GM12878 (cell line): Measurements from ENCODE around the gene LRRC57. TPM values are rescaled to one million over a fixed set of nuclear protein-coding genes. Genes with fewer than 3 reads are reported as not detected.

Experiments used
- ATF7 ChIP-seq: fragments of 450-650 bp; IDR thresholded peaks from 2 replicates; pipeline ENCODE4 v1.6.1; 2016; ENCODE audit warnings: low read depth, mild to moderate bottlenecking
- BACH1 ChIP-seq: fragments of 450-650 bp; IDR thresholded peaks from 2 replicates; pipeline ENCODE4 v1.6.1; 2017; ENCODE audit warnings: mild to moderate bottlenecking, borderline replicate concordance
- CBFB ChIP-seq: IDR thresholded peaks from 2 replicates; pipeline ENCODE4 v1.6.1; 2016; ENCODE audit warnings: antibody characterized with exemption, low read depth
- CUX1 ChIP-seq: IDR thresholded peaks from 2 replicates; pipeline ENCODE4 v1.6.1; 2012; ENCODE audit warnings: improper control_type of control experiment, low read depth, low read length; ENCODE audit not compliant: insufficient replicate concordance
- E4F1 ChIP-seq: fragments of 450-650 bp; IDR thresholded peaks from 2 replicates; pipeline ENCODE4 v1.6.1; 2018; ENCODE audit warnings: borderline replicate concordance, mild to moderate bottlenecking; ENCODE audit not compliant: partially characterized antibody
- EP300 ChIP-seq, 2 experiments: fragments of 150-350 bp in 1 of 2; IDR thresholded peaks; 2 replicates each; pipeline ENCODE4 v1.6.1; 2011 to 2012; ENCODE audit warnings: low read depth in 2 of 2, low read length in 2 of 2, borderline replicate concordance in 1 of 2, improper control_type of control experiment in 1 of 2, inconsistent platforms in 1 of 2; ENCODE audit not compliant: control insufficient read depth in 1 of 2
- EZH2 ChIP-seq: IDR thresholded peaks from 2 replicates; pipeline ENCODE4 v1.6.1; 2012; ENCODE audit warnings: low read depth, mild to moderate bottlenecking, control low read depth, inconsistent platforms, low read length, borderline replicate concordance; ENCODE audit not compliant: control insufficient read depth
- FOXK2 ChIP-seq: fragments of 450-650 bp; IDR thresholded peaks from 2 replicates; pipeline ENCODE4 v1.6.1; 2017; ENCODE audit warnings: mild to moderate bottlenecking, moderate library complexity
- IKZF1 ChIP-seq: fragments of 450-650 bp; conservative IDR thresholded peaks from 2 replicates; pipeline ENCODE4 v1.6.1; 2017; ENCODE audit warnings: antibody characterized with exemption, mild to moderate bottlenecking
- IRF3 ChIP-seq: fragments of 450-650 bp; IDR thresholded peaks from 2 replicates; pipeline ENCODE4 v1.6.1; 2014; ENCODE audit warnings: mild to moderate bottlenecking
- JUNB ChIP-seq: IDR thresholded peaks from 2 replicates; pipeline ENCODE4 v1.6.1; 2016; ENCODE audit warnings: antibody characterized with exemption, mild to moderate bottlenecking
- JUND ChIP-seq: IDR thresholded peaks from 2 replicates; pipeline ENCODE4 v1.6.1; 2012; ENCODE audit warnings: low read depth, mild to moderate bottlenecking, low read length, improper control_type of control experiment, moderate library complexity
- MEF2A ChIP-seq: IDR thresholded peaks from 2 replicates; pipeline ENCODE4 v1.6.1; 2011; ENCODE audit warnings: low read depth, mild to moderate bottlenecking, low read length, moderate library complexity; ENCODE audit not compliant: insufficient read depth
- MYB ChIP-seq: fragments of 150-350 bp; IDR thresholded peaks from 2 replicates; pipeline ENCODE4 v1.6.1; 2014; ENCODE audit warnings: mild to moderate bottlenecking, low read depth, low read length, borderline replicate concordance
- NR2C2 ChIP-seq: IDR thresholded peaks from 2 replicates; pipeline ENCODE4 v1.6.1; 2011; ENCODE audit warnings: borderline replicate concordance, low read depth; ENCODE audit not compliant: control insufficient read depth, insufficient read length
- RAD21 ChIP-seq: IDR thresholded peaks from 2 replicates; pipeline ENCODE4 v1.6.1; 2011; ENCODE audit warnings: mild to moderate bottlenecking, low read depth, low read length, moderate library complexity; ENCODE audit not compliant: insufficient read depth
- RELA ChIP-seq: fragments of 450-650 bp; IDR thresholded peaks from 2 replicates; pipeline ENCODE4 v1.8.0; 2014; ENCODE audit warnings: borderline replicate concordance; ENCODE audit not compliant: partially characterized antibody
- SPI1 ChIP-seq: IDR thresholded peaks from 2 replicates; pipeline ENCODE4 v1.6.1; 2011; ENCODE audit warnings: low read depth, mild to moderate bottlenecking, low read length, moderate library complexity, borderline replicate concordance; ENCODE audit not compliant: insufficient read depth
- TCF3 ChIP-seq: IDR thresholded peaks from 2 replicates; pipeline ENCODE4 v1.6.1; 2012; ENCODE audit warnings: low read depth, mild to moderate bottlenecking, low read length, borderline replicate concordance; ENCODE audit not compliant: insufficient read depth
- YBX1 ChIP-seq: fragments of 450-650 bp; IDR thresholded peaks from 2 replicates; pipeline ENCODE4 v1.6.1; 2016; ENCODE audit warnings: antibody characterized with exemption
- ZNF384 ChIP-seq: IDR thresholded peaks from 2 replicates; pipeline ENCODE4 v1.6.1; 2012; ENCODE audit warnings: low read depth, mild to moderate bottlenecking, low read length, improper control_type of control experiment, borderline replicate concordance
- polyA plus RNA-seq, 11 experiments: library from polyadenylated mRNA; depleted of rRNA in 4 of 11; unstranded in 6 of 11; stranded (reverse) in 5 of 11; fragments of >200 nt; fragmentation: Nextera tagmentation in 4 of 11; fragmentation: Illumina TruSeq in 1 of 11; extraction: Ambion mirVana in 4 of 11; extraction: Trizol in 1 of 11; gene quantifications; 1 replicate in 1 of 11; 2 replicates in 10 of 11; pipeline versions ENCODE4 v1.2.1 to v1.2.3, GENCODE V29; 2011 to 2016; ENCODE audit warnings: inconsistent platforms in 2 of 11, missing spikeins in 2 of 11, low read depth in 1 of 11
- total RNA-seq, 4 experiments: library from RNA; depleted of rRNA in 3 of 4; stranded (reverse); fragments of >200 nt in 3 of 4; fragmentation: Illumina TruSeq in 1 of 4; extraction: Trizol in 1 of 4; gene quantifications; 2 replicates each; pipeline versions ENCODE4 v1.2.1 to v1.2.3, GENCODE V29; 2013 to 2021

Gene LRRC57
- total and polyA plus RNA-seq, 10 of the 15 experiments (the other 5 are each of a cell fraction or from before 2014, with no cell fraction given): 5.2 to 15.7 (median 9.6) TPM

GRCh38 chr15:42548249-42549031 lies at the start of gene LRRC57, which contains the start of gene HAUS2 (continued):
- TF ChIP-seq CUX1 (no peak), TCF3 (no peak), JUND (peak; percentile 65; the same call in 1 of the 2 replicates), IKZF1 (peak; percentile 92), ATF7 (peak; percentile 97), MYB (no peak), FOXK2 (no peak), IRF3 (no peak), RAD21 (no peak), EZH2 (no peak), E4F1 (peak; percentile 18), RELA (peak; percentile 80), ZNF384 (no peak), CBFB (no peak; the same call in 1 of the 2 replicates), JUNB (no peak), EP300 (IDR thresholded peaks at IDR 0.05; ENCODE audit: borderline replicate concordance in 1 of 2, control insufficient read depth in 1 of 2, low read depth in 2 of 2, low read length in 2 of 2) (no peak), BACH1 (peak; percentile 62; the same call in 1 of the 2 replicates), SPI1 (no peak), NR2C2 (no peak), YBX1 (no peak), MEF2A (no peak)
